ENCODE data around the gene PFKL.

PFKL gene

DNA sequence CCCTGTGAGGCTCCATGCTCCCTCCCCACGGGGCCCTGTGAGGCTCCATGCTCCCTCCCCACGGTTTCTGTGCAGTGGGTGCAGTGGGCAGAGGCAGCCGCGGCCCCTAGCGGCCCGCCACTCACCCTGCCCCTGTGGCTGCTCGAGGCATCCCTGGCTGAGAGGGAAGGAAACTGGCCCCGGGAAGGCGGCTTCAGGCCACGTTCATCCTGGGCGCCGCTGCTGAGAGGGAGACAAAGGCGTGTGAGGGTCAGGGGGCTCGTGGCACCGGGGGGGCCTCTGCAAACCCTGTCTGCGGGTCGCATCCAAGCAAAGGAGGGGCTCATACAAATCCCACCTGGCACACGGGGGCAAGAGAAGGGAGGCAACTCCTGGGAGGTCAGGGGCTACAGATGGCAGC is 30.8 kb downstream of the PFKL start:
- in situ Hi-C loops (cut with MboI; ENCODE audit: low pct_unique_long_range_greater_than_20kb, low sequenced_read_pairs, unreplicated experiment): loop anchor here (25.0 kb wide), 1 partner anchor 457 kb away; no protein-coding TSS in a partner anchor
- TF ChIP-seq, protein P1, sequence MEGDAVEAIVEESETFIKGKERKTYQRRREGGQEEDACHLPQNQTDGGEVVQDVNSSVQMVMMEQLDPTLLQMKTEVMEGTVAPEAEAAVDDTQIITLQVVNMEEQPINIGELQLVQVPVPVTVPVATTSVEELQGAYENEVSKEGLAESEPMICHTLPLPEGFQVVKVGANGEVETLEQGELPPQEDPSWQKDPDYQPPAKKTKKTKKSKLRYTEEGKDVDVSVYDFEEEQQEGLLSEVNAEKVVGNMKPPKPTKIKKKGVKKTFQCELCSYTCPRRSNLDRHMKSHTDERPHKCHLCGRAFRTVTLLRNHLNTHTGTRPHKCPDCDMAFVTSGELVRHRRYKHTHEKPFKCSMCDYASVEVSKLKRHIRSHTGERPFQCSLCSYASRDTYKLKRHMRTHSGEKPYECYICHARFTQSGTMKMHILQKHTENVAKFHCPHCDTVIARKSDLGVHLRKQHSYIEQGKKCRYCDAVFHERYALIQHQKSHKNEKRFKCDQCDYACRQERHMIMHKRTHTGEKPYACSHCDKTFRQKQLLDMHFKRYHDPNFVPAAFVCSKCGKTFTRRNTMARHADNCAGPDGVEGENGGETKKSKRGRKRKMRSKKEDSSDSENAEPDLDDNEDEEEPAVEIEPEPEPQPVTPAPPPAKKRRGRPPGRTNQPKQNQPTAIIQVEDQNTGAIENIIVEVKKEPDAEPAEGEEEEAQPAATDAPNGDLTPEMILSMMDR (IDR thresholded peaks at IDR 0.05; ENCODE audit: extremely low read depth, insufficient read depth, missing control alignments): no peak
- no peak for DNase-seq (ENCODE audit: low spot score)

DNA sequence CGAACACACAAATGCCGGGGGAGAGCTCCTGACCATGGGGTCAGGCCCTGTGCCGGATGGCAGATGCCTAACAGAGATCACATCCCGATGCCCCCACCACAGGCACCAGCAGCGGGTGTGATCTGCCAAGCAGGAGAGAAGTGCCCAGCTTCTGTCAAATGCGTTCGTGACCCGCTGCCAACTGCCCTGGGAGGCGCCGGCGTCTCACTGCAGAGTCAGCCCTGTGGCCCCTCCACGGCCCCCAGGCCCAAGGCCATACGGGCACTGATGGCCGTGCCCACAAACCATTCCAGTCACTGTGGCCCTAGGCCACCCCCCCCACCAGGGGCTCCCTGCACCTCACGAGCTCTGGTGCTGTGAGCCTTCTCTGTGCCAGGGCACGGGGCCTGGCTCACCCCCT is 31.4 kb downstream of the PFKL start:
- DNase-seq (ENCODE audit: low spot score): no peak
- in situ Hi-C loops (cut with MboI; ENCODE audit: low pct_unique_long_range_greater_than_20kb, low sequenced_read_pairs, unreplicated experiment): loop anchor here (25.0 kb wide), 1 partner anchor 456 kb away; no protein-coding TSS in a partner anchor
- TF ChIP-seq, protein P1 (IDR thresholded peaks at IDR 0.05; ENCODE audit: extremely low read depth, insufficient read depth, missing control alignments): no peak

DNA sequence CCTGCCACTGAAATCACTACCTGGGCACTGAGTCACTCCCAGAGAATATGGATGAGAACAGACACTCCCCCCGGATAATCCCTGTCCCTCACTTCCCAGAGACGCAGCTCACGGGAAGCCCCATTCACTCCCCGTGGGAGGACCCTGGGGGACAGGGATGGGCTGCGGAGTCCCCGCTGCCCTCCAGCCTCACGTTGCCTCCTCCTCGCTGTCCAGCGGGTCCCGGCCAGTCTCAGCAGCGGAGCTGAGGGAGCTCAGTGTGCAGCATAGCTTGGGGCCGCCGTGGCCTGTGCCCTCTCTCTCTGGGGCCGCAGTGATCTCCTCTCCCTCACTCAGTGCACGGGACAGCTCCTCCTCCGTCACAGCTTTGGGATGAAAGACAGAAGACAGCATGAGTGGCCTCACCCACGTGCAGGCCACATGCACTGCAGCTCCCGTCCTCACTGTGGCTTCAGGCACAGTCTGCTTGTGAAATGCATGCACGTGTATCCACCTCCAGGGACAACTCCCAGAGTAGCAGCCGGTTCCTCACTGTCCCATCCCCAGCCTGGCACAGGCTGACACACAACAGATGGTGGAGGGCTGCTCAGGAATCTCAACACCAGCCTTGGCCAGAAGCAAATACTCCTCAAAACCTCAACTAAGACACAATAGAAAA is 31.9 kb downstream of the PFKL start:
- TF ChIP-seq, protein P1 (IDR thresholded peaks at IDR 0.05; ENCODE audit: extremely low read depth, insufficient read depth, missing control alignments): no peak
- DNase-seq (ENCODE audit: low spot score): no peak
- in situ Hi-C loops (cut with MboI; ENCODE audit: low pct_unique_long_range_greater_than_20kb, low sequenced_read_pairs, unreplicated experiment): loop anchor here (25.0 kb wide), 1 partner anchor 456 kb away; no protein-coding TSS in a partner anchor

DNA sequence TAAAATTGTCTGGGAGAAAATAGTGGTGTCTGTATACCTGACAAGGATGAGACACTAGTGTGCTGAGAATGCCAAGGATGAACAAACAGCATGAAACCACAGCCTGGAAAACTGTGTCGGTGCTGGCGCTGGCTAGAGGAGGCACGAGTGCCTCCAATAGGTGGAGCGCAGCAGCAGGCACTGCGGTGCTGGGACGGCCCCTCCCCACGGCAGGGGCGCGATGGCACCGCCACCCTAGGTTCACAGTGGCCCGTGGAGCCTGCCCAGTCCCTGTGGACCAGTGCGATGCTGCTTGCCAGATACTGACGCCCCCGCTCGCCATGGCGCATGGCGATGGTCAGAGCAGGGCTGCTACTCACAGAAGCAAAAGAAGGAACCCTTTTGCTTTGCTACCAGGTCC is 32.5 kb downstream of the PFKL start:
- no peak for DNase-seq (ENCODE audit: low spot score)
- TF ChIP-seq, protein P1 (IDR thresholded peaks at IDR 0.05; ENCODE audit: extremely low read depth, insufficient read depth, missing control alignments): no peak

DNA sequence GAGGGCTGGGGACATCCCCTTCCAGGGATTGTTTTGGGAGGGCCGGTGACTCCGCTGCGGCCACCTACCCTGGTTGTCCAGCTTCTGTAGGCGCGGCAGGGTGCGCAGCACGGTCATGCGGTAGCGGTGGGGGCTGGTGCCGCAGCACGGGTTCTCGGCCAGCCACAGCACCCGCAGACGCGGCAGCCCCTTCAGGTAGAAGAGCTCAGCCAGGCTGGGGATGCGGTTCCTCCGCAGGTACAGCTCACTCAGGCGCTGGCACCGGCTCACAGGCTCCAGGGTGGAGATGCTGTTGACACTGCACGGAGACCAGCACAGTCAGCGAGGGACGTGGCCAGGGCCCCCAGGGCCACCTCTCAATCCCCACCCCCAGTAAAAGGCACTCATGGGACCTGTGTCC is 33.1 kb downstream of the PFKL start:
- in situ Hi-C loops (cut with MboI; ENCODE audit: low pct_unique_long_range_greater_than_20kb, low sequenced_read_pairs, unreplicated experiment): loop anchor here (25.0 kb wide), 1 partner anchor 454 kb away; no protein-coding TSS in a partner anchor
- DNase-seq (ENCODE audit: low spot score): no peak
- TF ChIP-seq, protein P1 (IDR thresholded peaks at IDR 0.05; ENCODE audit: extremely low read depth, insufficient read depth, missing control alignments): no peak

More for the DNA sequence above, 32.5 kb downstream of the PFKL start:
- in situ Hi-C loops (cut with MboI; ENCODE audit: low pct_unique_long_range_greater_than_20kb, low sequenced_read_pairs, unreplicated experiment): loop anchor here (25.0 kb wide), 1 partner anchor 455 kb away; no protein-coding TSS in a partner anchor

DNA sequence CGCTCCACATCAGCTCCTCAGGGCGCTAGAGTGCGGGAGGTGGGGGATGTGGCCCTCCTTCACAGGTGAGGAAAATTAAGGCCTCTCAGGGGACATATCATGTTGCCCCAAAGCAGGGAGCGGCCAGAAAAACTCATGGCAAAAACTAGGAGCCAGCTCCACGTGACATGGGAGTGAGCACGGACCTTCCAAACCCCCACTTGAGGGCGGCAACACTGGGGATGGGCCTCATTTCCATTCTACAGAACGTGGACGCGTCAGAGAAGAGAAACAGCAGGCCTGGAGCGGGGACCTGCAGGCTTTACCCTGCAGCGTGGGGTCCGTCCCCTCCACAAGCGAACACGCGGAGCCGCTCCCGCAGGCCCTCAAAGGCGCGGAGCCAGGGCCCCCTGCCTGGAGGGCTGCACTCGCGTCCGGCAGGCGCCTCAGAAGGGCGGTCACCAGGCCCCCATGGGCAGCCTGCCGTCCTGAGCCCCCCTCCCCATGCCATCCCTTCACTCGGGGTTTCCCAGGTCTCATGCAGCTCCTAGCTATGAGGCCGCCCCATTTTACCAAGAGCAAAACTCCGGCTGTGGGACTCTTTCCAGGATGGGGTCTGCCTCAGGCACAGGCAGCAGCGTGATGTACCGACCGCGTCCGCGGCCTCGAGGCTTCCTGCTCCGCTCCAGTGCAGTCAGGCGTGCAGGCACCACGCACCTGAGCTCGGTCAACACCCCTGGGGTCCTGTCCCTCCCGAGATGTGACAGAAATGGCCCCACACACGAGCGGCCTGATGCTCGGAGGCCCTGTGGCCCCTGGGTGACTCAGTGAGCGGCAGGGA is 33.9 kb downstream of the PFKL start:
- DNase-seq (ENCODE audit: low spot score): no peak
- TF ChIP-seq, protein P1 (IDR thresholded peaks at IDR 0.05; ENCODE audit: extremely low read depth, insufficient read depth, missing control alignments): no peak
- in situ Hi-C loops (cut with MboI; ENCODE audit: low pct_unique_long_range_greater_than_20kb, low sequenced_read_pairs, unreplicated experiment): loop anchor here (25.0 kb wide), 1 partner anchor 454 kb away; no protein-coding TSS in a partner anchor
